Neural progenitor cell (in vitro differentiated cells): ENCODE results near the gene CARF. TPM values are rescaled to one million over a fixed set of nuclear protein-coding genes. Genes with fewer than 3 reads are reported as not detected.
A peak's percentile ranks its signal among the peaks of the same experiment; 100 is the strongest.

Experiments
- DNase-seq: peaks from one replicate; pipeline ENCODE4 v3.0.0-alpha.2; 2016; ENCODE audit warnings: low spot score
- H2AFZ ChIP-seq: fragments of 200-600 bp; sonication (generic); replicated peaks from 2 replicates; pipeline ENCODE4 v1.6.1; 2016; ENCODE audit warnings: antibody characterized with exemption
- H3F3A ChIP-seq: fragments of 200-600 bp; sonication (generic); 2 replicates; pipeline ENCODE4 v1.6.1; 2016; ENCODE audit warnings: antibody characterized with exemption, low read depth
- H3K27ac ChIP-seq: fragments of 200-600 bp; sonication (generic); 2 replicates; pipeline ENCODE4 v1.5.1; 2016; ENCODE audit warnings: mild to moderate bottlenecking
- H3K27me3 ChIP-seq: fragments of 200-600 bp; sonication (generic); 2 replicates; pipeline ENCODE4 v1.6.1; 2016; ENCODE audit warnings: mild to moderate bottlenecking, moderate library complexity
- H3K36me3 ChIP-seq: fragments of 200-600 bp; sonication (generic); 2 replicates; pipeline ENCODE4 v1.5.1; 2016
- H3K4me1 ChIP-seq: fragments of 200-600 bp; sonication (generic); 2 replicates; pipeline ENCODE4 v1.6.1; 2016; ENCODE audit warnings: mixed run types
- H3K4me2 ChIP-seq: fragments of 200-600 bp; sonication (generic); 2 replicates; pipeline ENCODE4 v1.6.1; 2016
- H3K4me3 ChIP-seq: fragments of 200-600 bp; sonication (generic); 2 replicates; pipeline ENCODE4 v1.5.1; 2016
- H3K79me2 ChIP-seq: fragments of 200-600 bp; sonication (generic); 2 replicates; pipeline ENCODE4 v1.6.1; 2016; ENCODE audit warnings: low read depth
- H3K9ac ChIP-seq: fragments of 200-600 bp; sonication (generic); 2 replicates; pipeline ENCODE4 v1.6.1; 2016
- H3K9me3 ChIP-seq: fragments of 200-600 bp; sonication (generic); 2 replicates; pipeline ENCODE4 v1.5.1; 2016; ENCODE audit warnings: low read depth
- H4K20me1 ChIP-seq: fragments of 200-600 bp; sonication (generic); 2 replicates; pipeline ENCODE4 v1.6.1; 2016; ENCODE audit warnings: low read depth
- H3K27ac Mint-ChIP-seq: 3 replicates; pipeline ENCODE4 v1.8.0; 2021; ENCODE audit warnings: mixed read lengths
- H3K27me3 Mint-ChIP-seq: 2 replicates; pipeline ENCODE4 v1.8.0; 2022; ENCODE audit warnings: low read depth, mild to moderate bottlenecking, inconsistent platforms, moderate library complexity, mixed read lengths; ENCODE audit not compliant: insufficient read depth
- H3K36me3 Mint-ChIP-seq: 3 replicates; pipeline ENCODE4 v1.8.0; 2021; ENCODE audit warnings: mixed read lengths
- H3K4me1 Mint-ChIP-seq: 3 replicates; pipeline ENCODE4 v1.8.0; 2021; ENCODE audit warnings: mixed read lengths
- H3K4me3 Mint-ChIP-seq: 3 replicates; pipeline ENCODE4 v1.8.0; 2021; ENCODE audit warnings: mild to moderate bottlenecking, moderate library complexity, mixed read lengths
- H3K9me3 Mint-ChIP-seq: 3 replicates; pipeline ENCODE4 v1.8.0; 2020; ENCODE audit warnings: mixed read lengths
- EZH2 ChIP-seq: fragments of 200-600 bp; sonication (generic); IDR thresholded peaks from 2 replicates; pipeline ENCODE4 v1.6.1; 2017; ENCODE audit warnings: antibody characterized with exemption, mild to moderate bottlenecking, moderate library complexity
- EZH2phosphoT487 ChIP-seq: fragments of 200-600 bp; sonication (generic); IDR thresholded peaks from 2 replicates; pipeline ENCODE4 v1.6.1; 2017; ENCODE audit warnings: antibody characterized with exemption
- total RNA-seq: library from RNA; depleted of rRNA; stranded (reverse); fragments of >200 nt; gene quantifications from 2 replicates; pipeline ENCODE4 v1.2.3, GENCODE V29; 2015; ENCODE audit warnings: low replicate concordance
- TF ChIP-seq, protein P1 (sequence below): fragments of 200-600 bp; sonication (generic); IDR thresholded peaks from 2 replicates; pipeline ENCODE4 v1.5.1; 2017; ENCODE audit warnings: antibody characterized with exemption, mild to moderate bottlenecking

CARF gene
- total RNA-seq, 1 donor from 2014 or later, result 30.9 TPM

DNA sequence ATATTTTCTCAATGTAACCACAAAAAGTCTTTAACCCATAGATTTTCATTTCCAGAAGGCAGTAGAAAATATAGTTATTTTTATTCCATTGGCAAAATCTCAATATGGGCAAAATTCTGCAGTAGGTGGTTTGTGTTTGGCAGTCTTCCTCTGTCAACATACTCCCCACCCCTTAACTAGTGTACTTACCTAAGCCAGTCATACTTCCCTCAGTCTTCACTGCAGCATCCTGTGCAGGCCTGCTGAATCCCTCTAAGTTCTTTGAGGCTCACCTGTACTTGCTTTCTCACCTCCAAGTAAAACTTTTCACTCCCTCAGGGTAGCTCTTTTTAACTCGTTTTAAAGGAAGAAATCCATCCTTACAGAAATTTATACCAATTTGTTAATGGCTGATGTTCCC, 6.8 kb downstream of the CARF start:
- no peaks in the 10 kb centered on the region for H3K9me3 ChIP-seq
- H3F3A ChIP-seq, result no peaks in the 10 kb centered on the region
- H3K9me3 Mint-ChIP-seq, result no peaks in the 10 kb centered on the region
- peaks cover 5% of the 10 kb centered on the region for H3K79me2 ChIP-seq
- H3K4me3 Mint-ChIP-seq, result no peak overlapping the region
- no peak overlapping the region for H3K27ac Mint-ChIP-seq
- H3K27me3 Mint-ChIP-seq, result peaks cover 3% of the 10 kb centered on the region
- no peak overlapping the region for H3K4me3 ChIP-seq
- no peaks in the 10 kb centered on the region for H3K4me1 ChIP-seq
- no peaks in the 10 kb centered on the region for H3K27me3 ChIP-seq
- H2AFZ ChIP-seq, result no peak overlapping the region
- TF ChIP-seq EZH2 (no peak), EZH2phosphoT487 (no peak)
- TF ChIP-seq, protein P1, sequence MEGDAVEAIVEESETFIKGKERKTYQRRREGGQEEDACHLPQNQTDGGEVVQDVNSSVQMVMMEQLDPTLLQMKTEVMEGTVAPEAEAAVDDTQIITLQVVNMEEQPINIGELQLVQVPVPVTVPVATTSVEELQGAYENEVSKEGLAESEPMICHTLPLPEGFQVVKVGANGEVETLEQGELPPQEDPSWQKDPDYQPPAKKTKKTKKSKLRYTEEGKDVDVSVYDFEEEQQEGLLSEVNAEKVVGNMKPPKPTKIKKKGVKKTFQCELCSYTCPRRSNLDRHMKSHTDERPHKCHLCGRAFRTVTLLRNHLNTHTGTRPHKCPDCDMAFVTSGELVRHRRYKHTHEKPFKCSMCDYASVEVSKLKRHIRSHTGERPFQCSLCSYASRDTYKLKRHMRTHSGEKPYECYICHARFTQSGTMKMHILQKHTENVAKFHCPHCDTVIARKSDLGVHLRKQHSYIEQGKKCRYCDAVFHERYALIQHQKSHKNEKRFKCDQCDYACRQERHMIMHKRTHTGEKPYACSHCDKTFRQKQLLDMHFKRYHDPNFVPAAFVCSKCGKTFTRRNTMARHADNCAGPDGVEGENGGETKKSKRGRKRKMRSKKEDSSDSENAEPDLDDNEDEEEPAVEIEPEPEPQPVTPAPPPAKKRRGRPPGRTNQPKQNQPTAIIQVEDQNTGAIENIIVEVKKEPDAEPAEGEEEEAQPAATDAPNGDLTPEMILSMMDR, result no peak
- peaks cover 11% of the 10 kb centered on the region for H3K36me3 Mint-ChIP-seq
- no peak overlapping the region for H3K4me2 ChIP-seq
- no peaks in the 10 kb centered on the region for H3K4me1 Mint-ChIP-seq
- no peaks in the 10 kb centered on the region for H3K36me3 ChIP-seq
- H3K27ac ChIP-seq, result no peak overlapping the region
- DNase-seq, result no peak
- no peak overlapping the region for H3K9ac ChIP-seq
- H4K20me1 ChIP-seq, result no peaks in the 10 kb centered on the region

DNA sequence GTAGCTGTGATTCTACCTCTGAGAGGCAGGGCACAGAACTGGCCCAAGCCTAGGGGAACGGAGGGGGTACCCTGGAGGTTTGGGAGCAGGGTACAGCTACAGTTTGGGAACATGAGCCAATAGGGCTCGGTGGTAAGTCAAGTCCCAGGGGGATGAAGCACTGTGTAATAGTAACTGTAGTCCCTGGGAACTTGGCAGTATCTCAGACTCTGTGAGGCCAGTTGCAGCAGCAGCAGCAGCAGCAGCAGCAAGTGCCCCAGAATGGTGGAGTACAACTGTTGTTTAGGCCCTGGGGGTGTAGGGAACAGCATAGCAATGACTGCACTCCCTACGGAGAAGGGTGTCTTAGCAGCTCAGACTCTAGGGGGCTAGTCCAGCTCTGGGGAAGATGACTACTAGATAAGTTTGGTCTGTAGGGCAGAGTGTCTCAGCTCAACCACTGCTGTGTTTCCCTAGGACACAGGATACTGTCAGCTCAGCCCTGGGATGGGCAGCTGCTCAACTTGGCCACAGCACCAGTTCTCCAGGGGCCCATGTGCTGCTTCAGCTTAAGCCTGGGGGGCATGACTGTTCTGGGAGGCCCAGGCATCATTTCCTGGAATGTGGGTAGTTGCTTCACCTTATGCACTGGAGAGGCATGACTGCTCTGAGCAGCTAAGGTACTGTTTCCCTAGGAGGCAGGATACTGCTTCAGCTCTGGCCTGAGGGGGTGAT, 20.5 kb downstream of the CARF start:
- Mint-ChIP-seq H3K4me1 (no peaks in the 10 kb centered on the region), H3K27me3 (peaks cover 2% of the 10 kb centered on the region), H3K9me3 (no peaks in the 10 kb centered on the region), H3K36me3 (peaks cover 17% of the 10 kb centered on the region), H3K27ac (peak overlapping the region; percentile 47), H3K4me3 (no peak overlapping the region)
- no peaks in the 10 kb centered on the region for H3K4me1 ChIP-seq
- H3K9me3 ChIP-seq, result no peaks in the 10 kb centered on the region
- H3F3A ChIP-seq, result no peaks in the 10 kb centered on the region
- no peaks in the 10 kb centered on the region for H3K27me3 ChIP-seq
- H3K27ac ChIP-seq, result no peak overlapping the region
- H2AFZ ChIP-seq, result no peak overlapping the region
- H3K4me2 ChIP-seq, result no peak overlapping the region
- no peak for TF ChIP-seq EZH2
- TF ChIP-seq EZH2phosphoT487, result no peak
- TF ChIP-seq, protein P1, result no peak
- no peak overlapping the region for H3K9ac ChIP-seq
- H3K4me3 ChIP-seq, result no peak overlapping the region
- H3K79me2 ChIP-seq, result no peaks in the 10 kb centered on the region
- H4K20me1 ChIP-seq, result no peaks in the 10 kb centered on the region
- no peaks in the 10 kb centered on the region for H3K36me3 ChIP-seq
- no peak for DNase-seq

- no peak for TF ChIP-seq EZH2
- TF ChIP-seq, protein P1, result no peak
- TF ChIP-seq EZH2phosphoT487, result no peak
- H3K9me3 ChIP-seq, result no peaks in the 10 kb centered on the region
- H2AFZ ChIP-seq, result no peak overlapping the region
- DNase-seq, result no peak
- no peaks in the 10 kb centered on the region for H4K20me1 ChIP-seq
- H3F3A ChIP-seq, result no peaks in the 10 kb centered on the region
- H3K36me3 ChIP-seq, result no peaks in the 10 kb centered on the region
- no peaks in the 10 kb centered on the region for H3K79me2 ChIP-seq
- H3K27me3 Mint-ChIP-seq, result peaks cover 2% of the 10 kb centered on the region
- no peak overlapping the region for H3K27ac ChIP-seq
- H3K9ac ChIP-seq, result no peak overlapping the region
- no peaks in the 10 kb centered on the region for H3K27me3 ChIP-seq
- no peaks in the 10 kb centered on the region for H3K9me3 Mint-ChIP-seq
- peaks cover 16% of the 10 kb centered on the region for H3K36me3 Mint-ChIP-seq
- H3K4me3 ChIP-seq, result no peak overlapping the region
- peak overlapping the region; percentile 47 for H3K27ac Mint-ChIP-seq
- no peaks in the 10 kb centered on the region for H3K4me1 Mint-ChIP-seq
- H3K4me2 ChIP-seq, result no peak overlapping the region
- no peak overlapping the region for H3K4me3 Mint-ChIP-seq
- H3K4me1 ChIP-seq, result no peaks in the 10 kb centered on the region
These were observed 21.1 kb downstream of the CARF start for GRCh38 chr2:202933139-202933510.
